ENCODE results near the gene GRK7.
"Not testable (repeated sequence)": the region's sequence is repeated elsewhere in the genome, so short reads cannot be mapped to it uniquely, and the experiment has no call there.

Gene GRK7

GRCh38 chr3:141796081-141796888 lies 33.1 kb downstream of the GRK7 start:
- no peak overlapping the region for H3K4me3 ChIP-seq (ENCODE audit: control insufficient read depth, low read depth, low read length)
- peak; percentile 82 for DNase-seq (ENCODE audit: low read depth)

GRCh38 chr3:141796889-141797781 lies 33.9 kb downstream of the GRK7 start:
- TF ChIP-seq CTCF (conservative IDR thresholded peaks at IDR 0.05; ENCODE audit: control insufficient read depth, insufficient read depth, low read depth, low read length): no peak
- DNase-seq (ENCODE audit: low read depth): peak; percentile 41
- H3K4me3 ChIP-seq (ENCODE audit: control insufficient read depth, low read depth, low read length): peak overlapping the region; percentile 31

More at GRCh38 chr3:141796081-141796888, 33.1 kb downstream of the GRK7 start:
- no peak for TF ChIP-seq CTCF (conservative IDR thresholded peaks at IDR 0.05; ENCODE audit: control insufficient read depth, insufficient read depth, low read depth, low read length)

- TF ChIP-seq CTCF (conservative IDR thresholded peaks at IDR 0.05; ENCODE audit: control insufficient read depth, insufficient read depth, low read depth, low read length): no peak
- DNase-seq (ENCODE audit: low read depth): no peak
- H3K4me3 ChIP-seq (ENCODE audit: control insufficient read depth, low read depth, low read length): peak overlapping the region; percentile 31
Observed at GRCh38 chr3:141797819-141798447, 34.7 kb downstream of the GRK7 start.

GRCh38 chr3:141798448-141798845 lies 35.2 kb downstream of the GRK7 start:
- no peak for TF ChIP-seq CTCF (conservative IDR thresholded peaks at IDR 0.05; ENCODE audit: control insufficient read depth, insufficient read depth, low read depth, low read length)
- DNase-seq (ENCODE audit: low read depth): peak; percentile 12
- no peak overlapping the region for H3K4me3 ChIP-seq (ENCODE audit: control insufficient read depth, low read depth, low read length)

- H3K4me3 ChIP-seq (ENCODE audit: control insufficient read depth, low read depth, low read length): no peak overlapping the region
- TF ChIP-seq CTCF (conservative IDR thresholded peaks at IDR 0.05; ENCODE audit: control insufficient read depth, insufficient read depth, low read depth, low read length): no peak
- DNase-seq (ENCODE audit: low read depth): no peak
Observed at GRCh38 chr3:141802316-141803077, 39.3 kb downstream of the GRK7 start.

GRCh38 chr3:141803538-141803937 lies 40.3 kb downstream of the GRK7 start:
- not testable (repeated sequence) for DNase-seq (ENCODE audit: low read depth); H3K4me3 ChIP-seq (ENCODE audit: control insufficient read depth, low read depth, low read length)
